Measurements from ENCODE around the gene NMNAT2. TPM values are rescaled to one million over a fixed set of nuclear protein-coding genes. Genes with fewer than 3 reads are reported as not detected.

Gene NMNAT2
- total and polyA plus RNA-seq, 10 of the 15 experiments (the other 5 are each of a cell fraction or from before 2014, with no cell fraction given) = 0.02 to 2.0 (median 0.60) TPM

DNA sequence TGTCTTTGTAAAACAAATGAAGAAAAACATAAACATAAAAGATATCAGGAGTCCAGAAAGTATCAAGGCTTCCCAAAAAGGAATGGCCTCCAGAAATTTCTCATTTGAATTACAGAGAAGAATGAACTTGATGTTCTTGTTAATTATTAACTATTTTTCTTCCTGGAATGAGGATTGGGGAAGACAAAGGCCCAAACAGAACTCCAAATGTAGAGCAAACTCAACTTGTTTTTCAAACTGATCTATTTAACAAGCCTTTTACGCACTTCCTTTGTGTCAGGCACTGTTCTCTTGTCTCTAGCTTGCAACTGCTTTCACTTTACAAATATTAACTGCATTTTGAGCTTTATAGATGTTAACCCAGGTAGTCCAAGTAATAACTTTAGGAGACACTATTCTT lies 186.6 kb downstream of the NMNAT2 start:
- WGBS (ENCODE audit: insufficient coverage, insufficient replicate concordance, low lambda C conversion rate, missing lambda C conversion rate) = 100% methylated on average over 1 of the region's 1 CpG
- in situ Hi-C loops (cut with MboI) = no loop called here
- CTCF ChIA-PET = interaction anchor here (2.9 to 9.8 kb wide), 2 partner anchors 36 to 270 kb away, joined by 7 to 126 read pairs; no protein-coding TSS in a partner anchor
- TF ChIP-seq, protein P1, sequence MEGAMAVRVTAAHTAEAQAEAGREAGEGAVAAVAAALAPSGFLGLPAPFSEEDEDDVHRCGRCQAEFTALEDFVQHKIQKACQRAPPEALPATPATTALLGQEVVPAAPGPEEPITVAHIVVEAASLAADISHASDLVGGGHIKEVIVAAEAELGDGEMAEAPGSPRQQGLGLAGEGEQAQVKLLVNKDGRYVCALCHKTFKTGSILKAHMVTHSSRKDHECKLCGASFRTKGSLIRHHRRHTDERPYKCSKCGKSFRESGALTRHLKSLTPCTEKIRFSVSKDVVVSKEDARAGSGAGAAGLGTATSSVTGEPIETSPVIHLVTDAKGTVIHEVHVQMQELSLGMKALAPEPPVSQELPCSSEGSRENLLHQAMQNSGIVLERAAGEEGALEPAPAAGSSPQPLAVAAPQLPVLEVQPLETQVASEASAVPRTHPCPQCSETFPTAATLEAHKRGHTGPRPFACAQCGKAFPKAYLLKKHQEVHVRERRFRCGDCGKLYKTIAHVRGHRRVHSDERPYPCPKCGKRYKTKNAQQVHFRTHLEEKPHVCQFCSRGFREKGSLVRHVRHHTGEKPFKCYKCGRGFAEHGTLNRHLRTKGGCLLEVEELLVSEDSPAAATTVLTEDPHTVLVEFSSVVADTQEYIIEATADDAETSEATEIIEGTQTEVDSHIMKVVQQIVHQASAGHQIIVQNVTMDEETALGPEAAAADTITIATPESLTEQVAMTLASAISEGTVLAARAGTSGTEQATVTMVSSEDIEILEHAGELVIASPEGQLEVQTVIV (IDR thresholded peaks at IDR 0.05; ENCODE audit: borderline replicate concordance, partially characterized antibody) = no peak
- TF ChIP-seq MYB (IDR thresholded peaks at IDR 0.05; ENCODE audit: borderline replicate concordance, low read depth, low read length) (no peak), ESRRA (IDR thresholded peaks at IDR 0.05; ENCODE audit: low read length) (no peak), LARP7 (IDR thresholded peaks at IDR 0.05) (no peak), CHD2 (IDR thresholded peaks at IDR 0.05; ENCODE audit: borderline replicate concordance, low read depth, low read length) (no peak), TARDBP (IDR thresholded peaks at IDR 0.05; ENCODE audit: borderline replicate concordance) (no peak), ETV6 (conservative IDR thresholded peaks at IDR 0.05 in 1 of 2, IDR thresholded peaks at IDR 0.05 in 1 of 2; ENCODE audit: borderline replicate concordance in 1 of 2, low read depth in 1 of 2) (no peak), RCOR1 (conservative IDR thresholded peaks at IDR 0.05; ENCODE audit: low read depth, low read length) (no peak), NFYB (IDR thresholded peaks at IDR 0.05; ENCODE audit: insufficient read depth, low read depth, low read length) (no peak), SIN3A (IDR thresholded peaks at IDR 0.05; ENCODE audit: low read depth, low read length) (no peak), MTA3 (IDR thresholded peaks at IDR 0.05; ENCODE audit: borderline replicate concordance, low read length) (no peak), IKZF1 (conservative IDR thresholded peaks at IDR 0.05) (no peak), BHLHE40 (IDR thresholded peaks at IDR 0.05; ENCODE audit: borderline replicate concordance in 1 of 2, low read depth in 2 of 2, low read length in 1 of 2) (no peak)
- TF ChIP-seq, protein P2, sequence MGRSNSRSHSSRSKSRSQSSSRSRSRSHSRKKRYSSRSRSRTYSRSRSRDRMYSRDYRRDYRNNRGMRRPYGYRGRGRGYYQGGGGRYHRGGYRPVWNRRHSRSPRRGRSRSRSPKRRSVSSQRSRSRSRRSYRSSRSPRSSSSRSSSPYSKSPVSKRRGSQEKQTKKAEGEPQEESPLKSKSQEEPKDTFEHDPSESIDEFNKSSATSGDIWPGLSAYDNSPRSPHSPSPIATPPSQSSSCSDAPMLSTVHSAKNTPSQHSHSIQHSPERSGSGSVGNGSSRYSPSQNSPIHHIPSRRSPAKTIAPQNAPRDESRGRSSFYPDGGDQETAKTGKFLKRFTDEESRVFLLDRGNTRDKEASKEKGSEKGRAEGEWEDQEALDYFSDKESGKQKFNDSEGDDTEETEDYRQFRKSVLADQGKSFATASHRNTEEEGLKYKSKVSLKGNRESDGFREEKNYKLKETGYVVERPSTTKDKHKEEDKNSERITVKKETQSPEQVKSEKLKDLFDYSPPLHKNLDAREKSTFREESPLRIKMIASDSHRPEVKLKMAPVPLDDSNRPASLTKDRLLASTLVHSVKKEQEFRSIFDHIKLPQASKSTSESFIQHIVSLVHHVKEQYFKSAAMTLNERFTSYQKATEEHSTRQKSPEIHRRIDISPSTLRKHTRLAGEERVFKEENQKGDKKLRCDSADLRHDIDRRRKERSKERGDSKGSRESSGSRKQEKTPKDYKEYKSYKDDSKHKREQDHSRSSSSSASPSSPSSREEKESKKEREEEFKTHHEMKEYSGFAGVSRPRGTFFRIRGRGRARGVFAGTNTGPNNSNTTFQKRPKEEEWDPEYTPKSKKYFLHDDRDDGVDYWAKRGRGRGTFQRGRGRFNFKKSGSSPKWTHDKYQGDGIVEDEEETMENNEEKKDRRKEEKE (IDR thresholded peaks at IDR 0.05) = no peak
- TF ChIP-seq, protein P3, sequence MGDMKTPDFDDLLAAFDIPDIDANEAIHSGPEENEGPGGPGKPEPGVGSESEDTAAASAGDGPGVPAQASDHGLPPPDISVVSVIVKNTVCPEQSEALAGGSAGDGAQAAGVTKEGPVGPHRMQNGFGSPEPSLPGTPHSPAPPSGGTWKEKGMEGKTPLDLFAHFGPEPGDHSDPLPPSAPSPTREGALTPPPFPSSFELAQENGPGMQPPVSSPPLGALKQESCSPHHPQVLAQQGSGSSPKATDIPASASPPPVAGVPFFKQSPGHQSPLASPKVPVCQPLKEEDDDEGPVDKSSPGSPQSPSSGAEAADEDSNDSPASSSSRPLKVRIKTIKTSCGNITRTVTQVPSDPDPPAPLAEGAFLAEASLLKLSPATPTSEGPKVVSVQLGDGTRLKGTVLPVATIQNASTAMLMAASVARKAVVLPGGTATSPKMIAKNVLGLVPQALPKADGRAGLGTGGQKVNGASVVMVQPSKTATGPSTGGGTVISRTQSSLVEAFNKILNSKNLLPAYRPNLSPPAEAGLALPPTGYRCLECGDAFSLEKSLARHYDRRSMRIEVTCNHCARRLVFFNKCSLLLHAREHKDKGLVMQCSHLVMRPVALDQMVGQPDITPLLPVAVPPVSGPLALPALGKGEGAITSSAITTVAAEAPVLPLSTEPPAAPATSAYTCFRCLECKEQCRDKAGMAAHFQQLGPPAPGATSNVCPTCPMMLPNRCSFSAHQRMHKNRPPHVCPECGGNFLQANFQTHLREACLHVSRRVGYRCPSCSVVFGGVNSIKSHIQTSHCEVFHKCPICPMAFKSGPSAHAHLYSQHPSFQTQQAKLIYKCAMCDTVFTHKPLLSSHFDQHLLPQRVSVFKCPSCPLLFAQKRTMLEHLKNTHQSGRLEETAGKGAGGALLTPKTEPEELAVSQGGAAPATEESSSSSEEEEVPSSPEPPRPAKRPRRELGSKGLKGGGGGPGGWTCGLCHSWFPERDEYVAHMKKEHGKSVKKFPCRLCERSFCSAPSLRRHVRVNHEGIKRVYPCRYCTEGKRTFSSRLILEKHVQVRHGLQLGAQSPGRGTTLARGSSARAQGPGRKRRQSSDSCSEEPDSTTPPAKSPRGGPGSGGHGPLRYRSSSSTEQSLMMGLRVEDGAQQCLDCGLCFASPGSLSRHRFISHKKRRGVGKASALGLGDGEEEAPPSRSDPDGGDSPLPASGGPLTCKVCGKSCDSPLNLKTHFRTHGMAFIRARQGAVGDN (IDR thresholded peaks at IDR 0.05) = no peak

More for the DNA sequence above, 186.6 kb downstream of the NMNAT2 start:
- Histone ChIP-seq H3K27me3 (replicated peaks in 1 of 2; ENCODE audit: control insufficient read depth in 2 of 2, insufficient read depth in 2 of 2, low read length in 1 of 2) (no peaks in the 10 kb centered on the region), H3K27ac (ENCODE audit: control insufficient read depth, insufficient read depth) (no peak overlapping the region), H3K36me3 (ENCODE audit: control insufficient read depth in 2 of 2, insufficient read depth in 2 of 2, low read length in 1 of 2) (no peaks in the 10 kb centered on the region), H3K4me3 (no peak overlapping the region), H4K20me1 (ENCODE audit: control insufficient read depth, insufficient read depth) (no peaks in the 10 kb centered on the region), H3K9me3 (replicated peaks; ENCODE audit: control insufficient read depth, insufficient read depth, low read length) (no peaks in the 10 kb centered on the region), H2AFZ (ENCODE audit: control insufficient read depth, low read depth, low read length) (no peak overlapping the region), H3K79me2 (ENCODE audit: control insufficient read depth, insufficient read depth, low read length) (no peaks in the 10 kb centered on the region), H3K4me1 (ENCODE audit: control insufficient read depth, insufficient read depth, low read length) (peaks cover 6% of the 10 kb centered on the region; the same call in 1 of the 2 replicates), H3K9ac (ENCODE audit: control insufficient read depth, insufficient read depth, low read length) (no peak overlapping the region), H3K4me2 (ENCODE audit: control insufficient read depth, insufficient read depth) (no peak overlapping the region)
- ChIA-PET RAD21 (ENCODE audit: unreplicated experiment) (interaction anchor here (0.9 to 1.7 kb wide), 3 partner anchors 12 to 269 kb away, joined by 3 to 6 read pairs (median 3); no protein-coding TSS in a partner anchor), SMC1A (ENCODE audit: uncharacterized antibody, unreplicated experiment) (interaction anchor here (0.9 to 7.2 kb wide), 8 partner anchors 11 to 272 kb away, joined by 3 to 66 read pairs (median 3); no protein-coding TSS in a partner anchor), POLR2A (interaction anchor here (1.2 kb wide), 1 partner anchor 38 kb away, joined by 3 read pairs; no protein-coding TSS in a partner anchor)
- no peak for DNase-seq (ENCODE audit: low read depth, low spot score)
- intact Hi-C loops (cut with micrococcal nuclease; ENCODE audit: unreplicated experiment) = no loop called here
- no TSS peak for BruUV-seq (replicated peaks)
- no peak for FAIRE-seq
- no peak for ATAC-seq

All from GM12878 (cell line).